Transverse colon (tissue), 4 donors: ENCODE results near the gene TRIM44. TPM values are rescaled to one million over a fixed set of nuclear protein-coding genes. Genes with fewer than 3 reads are reported as not detected.

Source experiments
- DNase-seq: peaks from one replicate; pipeline ENCODE4 v3.0.0-alpha.2; 2019
- H3K27ac ChIP-seq, 4 donors: fragments of 200-600 bp; sonication (generic); 2 replicates each; pipeline ENCODE4 v1.5.1; 2016 to 2018; ENCODE audit warnings: inconsistent platforms in 4 of 4
- H3K27me3 ChIP-seq: fragments of 200-600 bp; sonication (generic); 2 replicates; pipeline ENCODE4 v1.5.1; 2017; ENCODE audit warnings: inconsistent platforms
- H3K36me3 ChIP-seq, 4 donors: fragments of 200-600 bp; sonication (generic); 2 replicates each; pipeline ENCODE4 v1.5.1; 2017 to 2019; ENCODE audit warnings: inconsistent platforms in 4 of 4
- H3K4me1 ChIP-seq, 4 donors: fragments of 200-600 bp; sonication (generic); 2 replicates each; pipeline ENCODE4 v1.5.1; 2017 to 2020; ENCODE audit warnings: inconsistent platforms in 4 of 4
- H3K4me3 ChIP-seq, 4 donors: fragments of 200-600 bp; sonication (generic); 1 replicate in 1 of 4; 2 replicates in 3 of 4; pipeline versions ENCODE4 v1.5.1 to v1.6.1; 2017 to 2019; ENCODE audit warnings: inconsistent platforms in 4 of 4
- H3K9me3 ChIP-seq, 2 donors: fragments of 200-600 bp; sonication (generic); 2 replicates each; pipeline ENCODE4 v1.5.1; 2017 to 2019; ENCODE audit warnings: inconsistent platforms in 2 of 2
- EP300 ChIP-seq: sonication (generic); formaldehyde crosslinking; IDR thresholded peaks from one replicate; pipeline ENCODE4 v1.6.1; 2017; ENCODE audit warnings: antibody characterized with exemption, low read depth
- POLR2A ChIP-seq: fragments of 450-650 bp; IDR thresholded peaks from one replicate; pipeline ENCODE4 v1.6.1; 2016; ENCODE audit warnings: antibody characterized with exemption, mild to moderate bottlenecking, moderate library complexity
- POLR2AphosphoS5 ChIP-seq, 3 donors: sonication (generic); formaldehyde crosslinking; IDR thresholded peaks; one replicate each; pipeline ENCODE4 v1.6.1; 2016; ENCODE audit warnings: antibody characterized with exemption in 3 of 3
- whole genome bisulfite sequencing, 2 donors: methylation state at CpG; one replicate each; pipeline ENCODE4 v1.1.5; 2018; ENCODE audit warnings: low coverage in 1 of 2; 5-methylcytosine and 5-hydroxymethylcytosine counted together
- in situ Hi-C, 4 donors: fragments of 200-750 bp; cut with MboI; loops; one replicate each; pipeline versions ENCODE4 v1.15.0 to v1.15.1; 2017; ENCODE audit warnings: low sequenced_read_pairs in 3 of 4, low pct_ligation_motif_present in 1 of 4, low pct_unique_long_range_greater_than_20kb in 1 of 4
- intact Hi-C: fragments of 100-400 bp; cut with DNase I; formaldehyde crosslinking; loops from one replicate; pipeline ENCODE4 v1.15.1; 2023; ENCODE audit warnings: low total_unique reads
- total RNA-seq, 4 donors: library from RNA; depleted of rRNA; stranded (reverse); fragments of >200 nt; gene quantifications; one replicate each; pipeline ENCODE4 v1.1.0, GENCODE V29; 2016
- TF ChIP-seq, protein P1 (sequence below), 5 experiments: fragments of 200-600 bp in 3 of 5; fragments of 450-650 bp in 2 of 5; sonication (generic) in 3 of 5; IDR thresholded peaks; 1 replicate in 2 of 5; 2 replicates in 3 of 5; pipeline ENCODE4 v1.5.1; 2016 to 2017; ENCODE audit warnings: antibody characterized with exemption in 5 of 5, inconsistent platforms in 3 of 5, mild to moderate bottlenecking in 2 of 5, moderate library complexity in 1 of 5

The TRIM44 gene
- total RNA-seq, 4 donors from 2014 or later = 17.9 to 93.9 (median 37.5) TPM

DNA sequence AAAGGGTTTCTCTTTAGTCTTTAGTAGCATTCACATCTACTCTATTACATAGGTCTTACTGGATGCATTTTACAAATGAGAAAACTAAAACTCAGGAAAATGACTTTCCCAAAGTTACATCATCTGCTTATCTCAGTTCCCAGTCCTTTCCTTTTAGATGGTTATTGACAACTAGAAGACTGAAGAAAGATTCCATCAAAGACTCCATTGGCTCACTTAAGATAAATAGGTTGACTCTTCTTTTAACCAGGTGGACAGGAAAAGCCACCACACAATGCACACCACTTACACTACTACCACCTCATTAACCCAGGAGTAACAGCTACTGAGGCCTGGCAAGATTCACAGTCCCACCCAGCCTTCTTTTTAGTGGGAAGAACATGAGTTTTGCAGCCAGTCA is 123.6 kb downstream of the TRIM44 start:
- DNase-seq = no peak
- Histone ChIP-seq H3K27me3 (no peaks in the 10 kb centered on the region), H3K27ac (no peak overlapping the region), H3K4me1 (peaks cover 0 to under 1% (median under 1%) of the 10 kb centered on the region in 4 donors), H3K4me3 (no peak overlapping the region), H3K36me3 (no peaks in the 10 kb centered on the region), H3K9me3 (no peaks in the 10 kb centered on the region)
- TF ChIP-seq, protein P1, sequence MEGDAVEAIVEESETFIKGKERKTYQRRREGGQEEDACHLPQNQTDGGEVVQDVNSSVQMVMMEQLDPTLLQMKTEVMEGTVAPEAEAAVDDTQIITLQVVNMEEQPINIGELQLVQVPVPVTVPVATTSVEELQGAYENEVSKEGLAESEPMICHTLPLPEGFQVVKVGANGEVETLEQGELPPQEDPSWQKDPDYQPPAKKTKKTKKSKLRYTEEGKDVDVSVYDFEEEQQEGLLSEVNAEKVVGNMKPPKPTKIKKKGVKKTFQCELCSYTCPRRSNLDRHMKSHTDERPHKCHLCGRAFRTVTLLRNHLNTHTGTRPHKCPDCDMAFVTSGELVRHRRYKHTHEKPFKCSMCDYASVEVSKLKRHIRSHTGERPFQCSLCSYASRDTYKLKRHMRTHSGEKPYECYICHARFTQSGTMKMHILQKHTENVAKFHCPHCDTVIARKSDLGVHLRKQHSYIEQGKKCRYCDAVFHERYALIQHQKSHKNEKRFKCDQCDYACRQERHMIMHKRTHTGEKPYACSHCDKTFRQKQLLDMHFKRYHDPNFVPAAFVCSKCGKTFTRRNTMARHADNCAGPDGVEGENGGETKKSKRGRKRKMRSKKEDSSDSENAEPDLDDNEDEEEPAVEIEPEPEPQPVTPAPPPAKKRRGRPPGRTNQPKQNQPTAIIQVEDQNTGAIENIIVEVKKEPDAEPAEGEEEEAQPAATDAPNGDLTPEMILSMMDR (IDR thresholded peaks at IDR 0.05) = no peak
- TF ChIP-seq POLR2A (no peak), EP300 (no peak), POLR2AphosphoS5 (IDR thresholded peaks at IDR 0.05) (no peak)
- intact Hi-C loops (no loop called here), in situ Hi-C loops (no loop called here)

DNA sequence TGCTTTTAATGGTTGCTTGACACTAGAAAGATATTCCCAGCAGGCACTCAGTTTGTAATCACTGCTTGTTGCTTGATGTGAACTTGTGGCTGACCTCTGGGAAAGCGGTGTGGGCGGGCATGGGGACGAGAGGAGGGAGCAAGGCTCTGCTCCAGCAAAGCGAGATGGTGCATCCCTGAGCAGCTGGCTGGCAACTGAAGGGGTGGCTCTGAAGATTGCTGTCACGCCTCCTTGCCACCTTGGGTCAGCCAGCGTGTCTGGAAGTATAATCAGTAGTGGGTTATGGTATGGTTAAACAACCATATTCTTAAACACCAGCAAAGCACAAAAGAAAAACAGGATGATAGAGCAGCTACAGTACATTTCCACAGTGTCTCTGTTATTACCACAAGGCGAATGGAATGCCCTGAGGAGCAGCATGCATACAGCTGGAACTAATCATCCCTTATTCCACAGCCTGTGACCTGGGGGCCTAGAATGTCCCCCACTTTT is 124.5 kb downstream of the TRIM44 start:
- 84 to 100% methylated on average over 1 to 7 of the region's 7 CpGs for WGBS, 2 donors
- Histone ChIP-seq H3K27ac (no peak overlapping the region), H3K27me3 (no peaks in the 10 kb centered on the region), H3K4me3 (no peak overlapping the region), H3K4me1 (no peaks in the 10 kb centered on the region), H3K9me3 (no peaks in the 10 kb centered on the region), H3K36me3 (no peaks in the 10 kb centered on the region)
- intact Hi-C loops = no loop called here
- no peak for DNase-seq
- in situ Hi-C loops = no loop called here
- TF ChIP-seq, protein P1 (IDR thresholded peaks at IDR 0.05) = no peak
- no peak for TF ChIP-seq POLR2AphosphoS5 (IDR thresholded peaks at IDR 0.05)
- TF ChIP-seq POLR2A = no peak
- TF ChIP-seq EP300 = no peak

DNA sequence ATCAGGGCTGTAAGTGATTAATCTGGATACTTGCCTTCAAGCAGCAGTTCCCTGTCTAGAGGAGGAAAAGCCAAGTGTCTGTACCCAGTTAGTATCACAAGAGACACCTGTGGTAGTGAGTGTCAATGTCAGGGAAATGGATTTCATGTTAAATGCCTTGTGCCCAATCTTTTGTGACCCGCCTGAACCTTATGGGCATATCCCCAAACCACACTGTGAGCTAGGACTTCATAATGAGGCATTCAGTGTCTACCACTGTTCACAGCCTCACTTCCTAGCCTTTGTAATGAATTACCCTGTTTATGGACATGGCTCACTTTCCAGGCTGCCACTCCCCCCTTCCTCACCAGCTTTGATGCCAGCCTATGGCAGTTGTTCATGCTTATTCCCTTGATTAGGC is 125.1 kb downstream of the TRIM44 start:
- Histone ChIP-seq H3K36me3 (no peaks in the 10 kb centered on the region), H3K4me1 (no peaks in the 10 kb centered on the region), H3K27me3 (no peaks in the 10 kb centered on the region), H3K9me3 (no peaks in the 10 kb centered on the region), H3K4me3 (no peak overlapping the region), H3K27ac (no peak overlapping the region)
- TF ChIP-seq, protein P1 (IDR thresholded peaks at IDR 0.05) = no peak
- TF ChIP-seq POLR2AphosphoS5 (IDR thresholded peaks at IDR 0.05) = no peak
- no peak for TF ChIP-seq POLR2A
- TF ChIP-seq EP300 = no peak
- 94% methylated on average over 1 of the region's 1 CpG; no CpG with 5 or more reads in 1 of the 2 donors for WGBS, 2 donors
- intact Hi-C loops (no loop called here), in situ Hi-C loops (no loop called here)
- DNase-seq = no peak

DNA sequence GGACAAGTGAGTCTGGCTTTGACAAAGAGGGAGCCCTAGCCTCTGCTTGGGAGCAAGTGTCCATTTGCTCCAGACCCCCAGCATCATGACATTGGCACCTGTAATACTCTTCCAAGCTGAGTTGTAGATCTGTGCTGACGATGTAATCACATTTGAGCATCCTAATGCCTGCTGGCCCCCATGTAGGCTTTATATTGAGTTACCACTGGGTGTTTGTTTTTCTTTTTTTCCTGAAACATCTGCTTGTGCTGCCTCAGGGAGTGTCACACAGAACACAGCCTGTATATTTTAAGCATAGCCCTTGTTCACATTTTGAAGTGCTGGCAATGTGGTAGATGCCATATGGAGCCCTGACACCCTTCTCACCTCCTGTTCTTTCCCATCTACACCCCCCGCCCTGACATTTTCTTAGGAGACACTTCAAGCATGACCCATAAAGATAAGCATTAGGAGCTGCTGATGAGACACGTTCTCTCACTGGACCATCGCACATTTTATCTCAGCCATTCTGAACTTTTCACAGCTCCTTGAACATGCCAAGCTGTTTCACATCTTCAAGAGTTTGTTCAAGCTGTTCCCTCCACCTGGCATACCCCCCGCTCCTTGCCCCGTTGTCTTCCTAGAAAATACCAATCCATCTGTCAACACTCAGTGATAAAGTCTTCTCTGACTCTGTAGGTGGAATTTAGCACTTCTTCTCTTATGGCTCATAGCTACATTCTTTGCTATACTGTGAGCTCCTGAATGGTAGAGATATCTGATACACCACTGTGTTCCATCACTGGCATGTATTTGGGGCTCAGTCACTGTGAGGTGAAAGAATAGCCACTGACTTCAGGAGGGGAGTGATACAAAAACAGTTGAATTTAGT is 128.7 kb downstream of the TRIM44 start:
- Histone ChIP-seq H3K4me3 (no peak overlapping the region), H3K4me1 (no peaks in the 10 kb centered on the region), H3K27me3 (no peaks in the 10 kb centered on the region), H3K36me3 (no peaks in the 10 kb centered on the region), H3K9me3 (no peaks in the 10 kb centered on the region), H3K27ac (no peak overlapping the region)
- in situ Hi-C loops (no loop called here), intact Hi-C loops (no loop called here)
- WGBS, 2 donors = 69 to 79% methylated on average over 4 to 6 of the region's 6 CpGs
- TF ChIP-seq, protein P1 (IDR thresholded peaks at IDR 0.05) = no peak
- TF ChIP-seq EP300 (no peak), POLR2AphosphoS5 (IDR thresholded peaks at IDR 0.05) (no peak), POLR2A (no peak)
- DNase-seq = no peak
